Ishikawa (cell line): ENCODE results near the gene AATF.

Experiments used
- CEBPB ChIP-seq: IDR thresholded peaks from 2 replicates; pipeline ENCODE4 v1.6.1; 2012
- CREB1 ChIP-seq: IDR thresholded peaks from 2 replicates; pipeline ENCODE4 v1.6.1; 2012; ENCODE audit warnings: low read depth
- EGR1 ChIP-seq: IDR thresholded peaks from 2 replicates; pipeline ENCODE4 v1.6.1; 2012
- EP300 ChIP-seq: IDR thresholded peaks from 2 replicates; pipeline ENCODE4 v1.6.1; 2012; ENCODE audit warnings: borderline replicate concordance
- FOXM1 ChIP-seq: IDR thresholded peaks from 2 replicates; pipeline ENCODE4 v1.6.1; 2012; ENCODE audit warnings: low read depth, borderline replicate concordance
- NFIC ChIP-seq: IDR thresholded peaks from 2 replicates; pipeline ENCODE4 v1.6.1; 2012
- RAD21 ChIP-seq: IDR thresholded peaks from 2 replicates; pipeline ENCODE4 v1.6.1; 2012; ENCODE audit warnings: low read depth
- TAF1 ChIP-seq: IDR thresholded peaks from 2 replicates; pipeline ENCODE4 v1.6.1; 2012; ENCODE audit warnings: low read depth, mild to moderate bottlenecking
- TCF12 ChIP-seq: IDR thresholded peaks from 2 replicates; pipeline ENCODE4 v1.6.1; 2012; ENCODE audit warnings: low read depth
- TEAD4 ChIP-seq: IDR thresholded peaks from 2 replicates; pipeline ENCODE4 v1.6.1; 2012
- YY1 ChIP-seq: IDR thresholded peaks from 2 replicates; pipeline ENCODE4 v1.6.1; 2012; ENCODE audit warnings: low read depth
- ZBTB7A ChIP-seq: IDR thresholded peaks from 2 replicates; pipeline ENCODE4 v1.6.1; 2012; ENCODE audit warnings: low read depth
- TF ChIP-seq, protein P1 (sequence below): IDR thresholded peaks from 2 replicates; pipeline ENCODE4 v1.6.1; 2012
- TF ChIP-seq, protein P2 (sequence below): IDR thresholded peaks from 2 replicates; pipeline ENCODE4 v1.6.1; 2012
- TF ChIP-seq, protein P3 (sequence below): IDR thresholded peaks from 2 replicates; pipeline ENCODE4 v1.6.1; 2012; ENCODE audit warnings: low read depth, mild to moderate bottlenecking

The AATF gene

DNA sequence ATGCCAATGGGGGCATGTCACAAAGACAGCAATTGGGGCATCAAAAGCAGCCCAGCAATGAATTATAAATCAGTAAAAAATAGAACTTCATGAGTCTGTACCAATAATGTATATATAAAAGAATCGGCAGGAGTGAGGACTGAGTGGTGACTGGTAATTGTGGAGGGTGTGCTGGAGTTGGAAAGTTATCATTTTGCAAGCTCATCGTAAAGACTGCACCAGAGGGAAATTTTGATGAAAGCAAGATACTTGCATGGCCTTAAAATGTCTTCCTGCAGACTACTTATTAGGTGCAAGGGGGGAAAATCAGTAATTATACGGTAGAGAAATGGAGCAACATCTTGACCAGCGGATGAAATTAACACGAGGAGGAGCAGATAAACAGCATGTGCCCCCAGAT is 138.9 kb downstream of the AATF start:
- TF ChIP-seq RAD21 (no peak), EGR1 (no peak)
- TF ChIP-seq, protein P1, sequence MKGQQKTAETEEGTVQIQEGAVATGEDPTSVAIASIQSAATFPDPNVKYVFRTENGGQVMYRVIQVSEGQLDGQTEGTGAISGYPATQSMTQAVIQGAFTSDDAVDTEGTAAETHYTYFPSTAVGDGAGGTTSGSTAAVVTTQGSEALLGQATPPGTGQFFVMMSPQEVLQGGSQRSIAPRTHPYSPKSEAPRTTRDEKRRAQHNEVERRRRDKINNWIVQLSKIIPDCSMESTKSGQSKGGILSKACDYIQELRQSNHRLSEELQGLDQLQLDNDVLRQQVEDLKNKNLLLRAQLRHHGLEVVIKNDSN = no peak

DNA sequence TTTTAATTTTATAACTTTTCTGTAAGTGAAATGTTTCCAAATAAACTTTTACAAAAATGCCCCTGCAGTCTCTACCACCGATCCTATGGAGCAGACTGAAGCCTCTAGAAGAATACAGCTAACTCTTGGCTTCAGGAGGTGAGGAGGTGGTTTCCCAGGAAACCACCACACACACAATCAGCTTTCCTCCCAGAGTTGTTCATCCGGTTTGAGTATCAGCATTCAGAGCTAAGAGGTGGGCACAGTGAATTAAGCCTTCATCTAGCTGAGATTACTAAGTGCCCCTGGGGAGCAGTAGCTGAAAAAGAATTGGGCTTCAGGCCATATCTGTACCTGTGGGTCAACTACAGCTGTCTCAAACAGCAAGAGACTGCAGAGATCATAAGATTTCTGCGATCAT is 139.7 kb downstream of the AATF start:
- TF ChIP-seq NFIC (no peak), RAD21 (no peak), EGR1 (no peak), CREB1 (no peak), EP300 (no peak)
- TF ChIP-seq, protein P2, sequence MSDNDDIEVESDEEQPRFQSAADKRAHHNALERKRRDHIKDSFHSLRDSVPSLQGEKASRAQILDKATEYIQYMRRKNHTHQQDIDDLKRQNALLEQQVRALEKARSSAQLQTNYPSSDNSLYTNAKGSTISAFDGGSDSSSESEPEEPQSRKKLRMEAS = no peak
- TF ChIP-seq, protein P3, sequence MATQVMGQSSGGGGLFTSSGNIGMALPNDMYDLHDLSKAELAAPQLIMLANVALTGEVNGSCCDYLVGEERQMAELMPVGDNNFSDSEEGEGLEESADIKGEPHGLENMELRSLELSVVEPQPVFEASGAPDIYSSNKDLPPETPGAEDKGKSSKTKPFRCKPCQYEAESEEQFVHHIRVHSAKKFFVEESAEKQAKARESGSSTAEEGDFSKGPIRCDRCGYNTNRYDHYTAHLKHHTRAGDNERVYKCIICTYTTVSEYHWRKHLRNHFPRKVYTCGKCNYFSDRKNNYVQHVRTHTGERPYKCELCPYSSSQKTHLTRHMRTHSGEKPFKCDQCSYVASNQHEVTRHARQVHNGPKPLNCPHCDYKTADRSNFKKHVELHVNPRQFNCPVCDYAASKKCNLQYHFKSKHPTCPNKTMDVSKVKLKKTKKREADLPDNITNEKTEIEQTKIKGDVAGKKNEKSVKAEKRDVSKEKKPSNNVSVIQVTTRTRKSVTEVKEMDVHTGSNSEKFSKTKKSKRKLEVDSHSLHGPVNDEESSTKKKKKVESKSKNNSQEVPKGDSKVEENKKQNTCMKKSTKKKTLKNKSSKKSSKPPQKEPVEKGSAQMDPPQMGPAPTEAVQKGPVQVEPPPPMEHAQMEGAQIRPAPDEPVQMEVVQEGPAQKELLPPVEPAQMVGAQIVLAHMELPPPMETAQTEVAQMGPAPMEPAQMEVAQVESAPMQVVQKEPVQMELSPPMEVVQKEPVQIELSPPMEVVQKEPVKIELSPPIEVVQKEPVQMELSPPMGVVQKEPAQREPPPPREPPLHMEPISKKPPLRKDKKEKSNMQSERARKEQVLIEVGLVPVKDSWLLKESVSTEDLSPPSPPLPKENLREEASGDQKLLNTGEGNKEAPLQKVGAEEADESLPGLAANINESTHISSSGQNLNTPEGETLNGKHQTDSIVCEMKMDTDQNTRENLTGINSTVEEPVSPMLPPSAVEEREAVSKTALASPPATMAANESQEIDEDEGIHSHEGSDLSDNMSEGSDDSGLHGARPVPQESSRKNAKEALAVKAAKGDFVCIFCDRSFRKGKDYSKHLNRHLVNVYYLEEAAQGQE = no peak

DNA sequence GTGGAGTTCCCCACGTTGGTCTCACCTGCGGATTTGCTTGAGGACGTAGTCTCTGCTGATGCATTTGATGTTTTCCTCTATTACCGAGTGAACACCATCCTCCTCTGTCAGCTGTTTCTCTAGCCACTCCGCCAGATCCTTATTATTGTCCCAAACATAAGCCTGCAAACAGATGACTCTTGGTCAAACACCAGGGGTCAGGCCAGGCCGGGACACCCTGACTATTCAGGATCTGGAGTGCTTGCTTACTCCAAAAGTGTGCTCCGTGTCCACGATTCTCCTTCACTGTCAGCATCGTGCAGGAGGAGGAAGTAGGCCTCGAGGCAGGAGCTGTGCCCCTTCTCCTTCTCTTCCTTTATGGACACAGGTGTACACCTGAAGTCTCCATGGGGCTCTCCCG is 140.2 kb downstream of the AATF start:
- TF ChIP-seq, protein P3 = no peak
- TF ChIP-seq TEAD4 = no peak
- no peak for TF ChIP-seq TAF1

DNA sequence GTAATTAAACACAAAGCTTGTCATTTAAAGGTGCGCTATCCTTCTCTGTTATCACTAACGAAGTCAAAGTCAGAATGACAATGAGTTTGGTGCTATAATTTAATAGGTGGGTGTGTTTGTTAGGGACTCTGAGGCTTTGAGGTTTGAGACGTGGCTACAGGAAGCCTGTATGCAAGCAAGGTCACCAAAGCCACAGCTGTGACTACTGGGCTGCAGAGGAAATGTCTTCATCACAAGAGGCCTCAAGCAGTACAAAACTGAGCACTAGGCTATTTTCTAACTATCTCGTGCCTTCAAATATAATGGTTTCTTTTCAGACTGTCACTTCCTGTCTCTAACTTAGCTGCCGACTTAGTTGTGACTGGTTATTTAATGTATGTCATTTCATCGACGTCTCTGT is 141.2 kb downstream of the AATF start:
- TF ChIP-seq RAD21 = no peak
- no peak for TF ChIP-seq CEBPB
- TF ChIP-seq TAF1 = no peak
- no peak for TF ChIP-seq CREB1
- no peak for TF ChIP-seq FOXM1
- TF ChIP-seq, protein P2 = no peak
- no peak for TF ChIP-seq EP300
- no peak for TF ChIP-seq TEAD4
- TF ChIP-seq, protein P3 = no peak
- TF ChIP-seq, protein P1 = no peak
- TF ChIP-seq NFIC = no peak
- no peak for TF ChIP-seq TCF12
- TF ChIP-seq YY1 = no peak
- TF ChIP-seq EGR1 = no peak
- no peak for TF ChIP-seq ZBTB7A

DNA sequence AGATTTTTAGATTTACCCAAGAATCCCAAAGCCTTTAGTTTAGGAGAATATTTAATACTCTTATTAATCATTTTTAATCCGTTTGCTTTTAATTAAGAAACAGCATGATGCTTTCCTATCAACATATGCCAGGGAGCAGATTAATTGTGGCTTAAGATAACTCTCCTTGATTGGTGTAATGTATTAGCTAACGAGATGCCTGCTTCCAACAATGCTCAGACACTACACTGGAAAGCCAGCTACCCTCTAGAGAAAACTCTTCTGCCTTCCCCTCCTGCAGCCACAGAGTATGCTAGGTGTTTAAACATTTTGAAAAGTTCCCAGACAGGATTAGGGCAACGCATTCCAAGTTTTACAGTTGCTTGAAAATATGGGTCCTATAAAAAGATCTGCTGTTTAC is 142.2 kb downstream of the AATF start:
- TF ChIP-seq EP300 (no peak), EGR1 (no peak), FOXM1 (no peak), NFIC (no peak), TAF1 (no peak), ZBTB7A (no peak)
- TF ChIP-seq, protein P1 = no peak
- TF ChIP-seq, protein P3 = no peak
- TF ChIP-seq, protein P2 = no peak
